T follicular helper cell (primary cell): ENCODE data around the gene ZC2HC1C.
"Not testable (repeated sequence)": the region's sequence is repeated elsewhere in the genome, so short reads cannot be mapped to it uniquely, and the experiment has no call there.

Experiments
- DNase-seq: peaks from one replicate; pipeline ENCODE4 v3.0.0-alpha.2; 2020; ENCODE audit warnings: low read depth

Gene ZC2HC1C

GRCh38 chr14:75053396-75054291 lies 15.8 kb upstream of the ZC2HC1C start:
- no peak for DNase-seq

DNA sequence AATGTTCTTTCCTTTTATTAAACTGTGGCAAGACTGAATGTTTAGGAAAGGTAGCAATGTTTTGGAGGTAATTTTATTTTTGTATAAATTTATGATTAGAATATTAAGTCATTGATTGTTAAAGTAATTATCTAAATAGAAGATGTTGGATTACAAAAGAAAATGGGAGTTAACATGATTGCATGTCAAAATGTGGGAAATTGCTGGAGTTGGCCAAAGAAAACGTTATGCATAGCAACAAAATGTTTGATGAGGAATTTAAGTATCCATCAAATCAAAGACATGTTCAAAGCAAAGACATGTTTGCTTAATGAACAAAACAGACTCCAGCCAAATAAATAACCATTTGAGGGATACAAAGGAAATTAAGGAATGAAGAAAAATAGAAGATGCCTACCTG lies 15.0 kb upstream of the ZC2HC1C start:
- no peak for DNase-seq

DNA sequence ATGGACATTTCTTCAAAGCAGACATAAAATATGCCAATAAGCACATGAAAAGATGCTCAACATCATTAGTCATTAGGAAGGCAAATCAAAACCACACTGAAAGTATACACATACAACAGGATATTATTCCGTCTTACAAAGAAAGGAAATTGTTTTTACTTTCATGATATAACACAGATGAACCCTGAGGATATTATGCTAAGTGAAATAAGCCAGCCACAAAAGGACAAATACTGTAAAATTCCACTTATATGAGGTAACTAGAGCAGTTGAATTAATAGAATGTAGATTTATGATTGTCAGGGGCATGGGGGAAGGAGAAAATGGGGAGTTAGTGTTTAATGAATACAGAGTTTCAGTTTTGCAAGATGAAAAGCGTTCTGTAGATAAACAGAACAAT lies 9.8 kb upstream of the ZC2HC1C start:
- DNase-seq, result no peak

- no peak for DNase-seq
These were observed 9.0 kb upstream of the ZC2HC1C start for GRCh38 chr14:75060420-75060819.

DNA sequence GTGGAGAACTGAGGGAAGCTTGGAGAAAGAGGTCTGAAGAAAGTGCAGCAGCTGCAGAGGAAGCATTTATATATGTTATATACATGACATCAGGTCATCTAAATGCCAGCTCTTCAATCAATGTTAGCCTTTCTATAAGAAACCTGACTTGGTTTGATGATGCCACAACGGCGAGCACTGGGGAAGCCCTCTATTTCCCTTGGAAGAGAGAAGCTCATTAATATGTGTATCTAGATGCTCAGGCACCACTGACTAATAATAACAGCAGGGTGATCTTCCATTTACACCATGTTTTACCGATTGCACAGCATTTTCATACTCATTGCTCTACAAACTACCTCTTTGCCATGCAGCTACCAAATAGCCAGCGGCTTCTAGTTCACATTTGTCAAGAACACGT lies 6.4 kb upstream of the ZC2HC1C start:
- DNase-seq, result no peak

GRCh38 chr14:75063491-75064204 lies 5.8 kb upstream of the ZC2HC1C start, which contains the start of gene ACYP1:
Gene ACYP1 (minus strand): TSS chr14:75064024. CDS start chr14:75063553, 471 bp downstream.
- DNase-seq, result peak; percentile 85

- no peak for DNase-seq
These were observed 5.3 kb upstream of the ZC2HC1C start for GRCh38 chr14:75064205-75064567.

- DNase-seq, result no peak
These were observed 2.8 kb upstream of the ZC2HC1C start for GRCh38 chr14:75066691-75067090.

GRCh38 chr14:75067212-75067611 lies 2.2 kb upstream of the ZC2HC1C start:
- DNase-seq, result no peak

- not testable (repeated sequence) for DNase-seq
These were observed 1.7 kb upstream of the ZC2HC1C start for GRCh38 chr14:75067765-75068164.

GRCh38 chr14:75068294-75069120 lies 934 bp upstream of the ZC2HC1C start:
- DNase-seq, result no peak

DNA sequence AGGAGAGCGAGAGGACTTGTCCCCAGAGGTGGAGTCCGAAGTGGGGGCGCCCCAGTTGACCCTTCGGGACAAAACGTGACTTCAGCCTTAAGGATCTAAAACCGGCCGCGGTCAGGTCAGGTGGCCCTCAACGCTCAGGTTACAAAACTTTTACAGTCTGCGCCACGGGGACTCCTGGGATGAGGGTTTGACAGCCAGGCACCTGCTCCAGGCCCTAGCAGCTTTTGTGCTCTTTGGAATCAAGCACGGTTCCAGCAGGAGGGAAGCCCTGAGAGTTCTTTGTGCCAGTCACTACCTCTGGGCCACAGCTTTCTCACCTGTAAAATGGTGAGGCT lies 337 bp downstream of the ZC2HC1C start:
- DNase-seq, result no peak

DNA sequence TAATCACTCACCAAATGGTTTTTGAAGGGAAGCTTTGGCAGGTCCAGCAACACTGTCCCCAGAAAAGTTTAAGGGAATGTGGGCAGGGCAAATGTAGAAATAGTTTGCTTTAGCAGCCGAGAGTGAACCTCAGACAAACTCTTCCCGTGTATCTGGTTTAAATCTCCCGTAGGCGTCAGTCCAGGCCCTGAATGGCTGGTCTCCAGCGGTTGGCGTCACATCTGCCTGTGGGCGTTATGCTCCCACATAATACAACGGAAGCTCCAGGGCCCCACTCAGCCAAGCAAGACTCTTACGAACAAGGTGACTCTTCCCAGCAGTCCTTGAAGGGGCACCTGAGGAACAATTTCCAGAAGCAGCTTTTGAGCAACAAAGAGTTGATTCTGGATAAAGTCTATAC lies 942 bp downstream of the ZC2HC1C start:
- DNase-seq, result no peak

DNA sequence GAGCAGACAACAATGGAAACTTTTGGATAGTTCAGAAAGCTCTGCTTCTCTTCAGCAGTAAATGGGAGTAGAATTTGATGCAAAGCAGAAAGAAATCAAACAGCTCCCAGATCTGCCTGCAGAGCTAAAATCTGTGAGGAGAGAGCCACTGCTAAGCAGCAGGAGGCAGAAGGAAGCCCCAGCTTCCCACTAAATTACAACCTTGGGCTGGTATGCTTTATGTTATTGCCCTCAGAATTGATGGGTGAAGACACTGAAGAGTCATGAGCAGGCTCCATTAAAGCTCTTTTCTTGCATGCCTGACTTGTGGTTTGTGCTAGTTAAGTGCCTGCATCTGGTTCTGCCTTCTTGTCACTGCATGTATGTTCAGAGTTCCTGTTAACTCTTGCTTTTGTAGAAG lies 8.4 kb downstream of the ZC2HC1C start:
- no peak for DNase-seq

DNA sequence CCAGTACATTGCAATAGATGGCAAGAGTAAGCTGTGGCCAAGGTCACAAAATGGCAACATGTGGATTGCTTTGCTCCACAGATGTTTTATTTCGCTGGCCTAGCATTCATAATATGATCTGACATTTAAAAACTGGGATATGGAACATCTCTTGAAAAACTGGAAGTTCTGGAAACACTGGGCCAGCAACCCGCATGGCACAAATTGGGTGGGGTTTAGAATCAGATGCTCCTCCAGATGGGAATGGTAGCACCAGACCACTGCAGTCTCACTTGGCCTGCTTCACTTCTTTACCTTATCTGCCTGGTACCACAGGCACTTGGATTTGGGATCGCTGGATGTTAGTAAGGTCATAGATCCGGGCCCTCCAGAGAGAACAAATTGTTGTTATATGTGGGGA lies 10.1 kb downstream of the ZC2HC1C start:
- no peak for DNase-seq

- DNase-seq, result no peak
These were observed 12.3 kb downstream of the ZC2HC1C start for GRCh38 chr14:75081660-75082229.

GRCh38 chr14:75083271-75083670 lies 13.8 kb downstream of the ZC2HC1C start:
- DNase-seq, result no peak

DNA sequence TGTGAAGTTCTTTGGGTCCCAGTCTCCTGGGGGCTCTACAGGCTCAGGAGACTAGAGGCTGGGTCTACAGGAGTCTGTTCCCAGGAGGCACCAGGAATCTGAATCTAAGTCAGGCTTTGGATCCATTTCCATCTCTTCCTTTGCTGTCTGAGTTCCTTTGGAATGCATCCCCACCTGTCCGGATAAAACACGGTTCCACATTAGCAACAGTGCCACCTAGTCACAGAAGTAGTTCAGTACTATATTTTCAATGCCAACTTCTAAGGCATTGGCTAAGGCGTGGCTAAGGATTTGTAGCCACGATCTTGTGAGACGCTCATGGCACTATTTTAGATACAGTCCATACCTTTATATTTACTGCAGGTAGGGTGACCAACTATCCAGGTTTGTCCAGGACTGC lies 15.1 kb downstream of the ZC2HC1C start:
- DNase-seq, result no peak

DNA sequence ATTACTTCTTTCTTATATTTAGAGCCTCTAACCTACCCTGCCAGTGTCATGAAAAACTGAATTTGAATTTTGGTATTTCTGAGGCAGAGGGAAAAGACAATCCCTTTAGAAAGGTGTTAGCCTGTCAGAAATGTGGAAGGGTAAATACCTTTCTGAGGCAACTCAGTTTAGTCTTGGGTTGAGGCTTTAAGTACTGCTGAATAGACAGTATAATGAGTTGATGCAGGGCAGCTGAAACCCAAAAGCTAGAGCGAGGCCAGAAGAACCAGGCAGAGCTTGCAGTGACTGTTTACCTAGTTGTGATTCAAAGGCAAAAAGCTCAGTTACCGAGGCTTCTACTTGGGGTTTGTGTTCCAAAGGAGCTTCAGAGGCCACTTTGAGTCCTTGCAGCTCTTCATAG lies 18.7 kb downstream of the ZC2HC1C start:
- DNase-seq, result no peak

GRCh38 chr14:75088566-75089373 lies 19.3 kb downstream of the ZC2HC1C start:
- DNase-seq, result peak; percentile 26

DNA sequence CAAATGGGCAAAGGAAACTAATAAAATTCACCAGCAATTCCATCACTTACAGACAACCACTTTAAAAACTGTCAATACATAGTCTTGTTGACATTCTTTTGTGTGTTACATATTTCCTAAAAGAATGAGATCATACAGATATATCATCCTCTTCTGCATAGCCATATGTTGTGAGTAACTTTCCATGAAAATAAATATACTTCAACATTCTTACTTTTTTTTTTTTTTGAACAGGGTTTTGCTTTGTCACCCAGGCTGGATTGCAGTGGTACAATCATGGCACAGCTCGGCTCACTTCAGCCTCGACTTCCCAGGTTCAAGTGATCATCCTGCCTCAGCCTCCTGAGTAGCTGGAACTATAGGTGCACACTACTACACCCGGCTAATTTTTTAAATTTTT lies 20.9 kb downstream of the ZC2HC1C start:
- no peak for DNase-seq
